Central memory CD4-positive, alpha-beta T cell (primary cell): ENCODE data around the gene SPATA2L.

ENCODE experiments used
- DNase-seq: peaks from one replicate; pipeline ENCODE4 v3.0.0; 2022
- total RNA-seq, 3 experiments: gene quantifications; one replicate each; lab custom pipeline; 2026; lab: John Stamatoyannopoulos, UW

The SPATA2L gene
- total RNA-seq, result 16.0 to 18.9 (median 17.7) reads per million in 3 experiments

GRCh38 chr16:89701425-89702406 lies at the start of gene SPATA2L:
Gene SPATA2L (minus strand): TSS chr16:89701705. CDS start chr16:89701232, 473 bp downstream.
- DNase-seq, result peak; percentile 99

GRCh38 chr16:89749637-89750036 lies 48.1 kb upstream of the SPATA2L start:
- no peak for DNase-seq

- no peak for DNase-seq
These were observed 47.4 kb upstream of the SPATA2L start for GRCh38 chr16:89748921-89749320.

- no peak for DNase-seq
These were observed 46.6 kb upstream of the SPATA2L start for GRCh38 chr16:89748076-89748475.

- DNase-seq, result no peak
These were observed 44.5 kb upstream of the SPATA2L start for GRCh38 chr16:89746043-89746442.

- DNase-seq, result no peak
These were observed 43.3 kb upstream of the SPATA2L start for GRCh38 chr16:89744813-89745212.

- no peak for DNase-seq
These were observed 41.4 kb upstream of the SPATA2L start for GRCh38 chr16:89742948-89743347.

- no peak for DNase-seq
These were observed 40.0 kb upstream of the SPATA2L start for GRCh38 chr16:89741342-89742014.

- DNase-seq, result no peak
These were observed 37.9 kb upstream of the SPATA2L start for GRCh38 chr16:89739383-89739782.

- no peak for DNase-seq
These were observed 37.2 kb upstream of the SPATA2L start for GRCh38 chr16:89738538-89739317.

GRCh38 chr16:89738072-89738377 lies 36.5 kb upstream of the SPATA2L start:
- DNase-seq, result no peak

- peak; percentile 82 for DNase-seq
These were observed 36.0 kb upstream of the SPATA2L start for GRCh38 chr16:89737341-89738071.

- no peak for DNase-seq
These were observed 35.0 kb upstream of the SPATA2L start for GRCh38 chr16:89736554-89736953.

- no peak for DNase-seq
These were observed 32.3 kb upstream of the SPATA2L start for GRCh38 chr16:89733792-89734191.

GRCh38 chr16:89733322-89733721 lies 31.8 kb upstream of the SPATA2L start:
- DNase-seq, result no peak

GRCh38 chr16:89732918-89733242 lies 31.4 kb upstream of the SPATA2L start:
- no peak for DNase-seq

GRCh38 chr16:89732142-89732917 lies 30.8 kb upstream of the SPATA2L start:
- no peak for DNase-seq

GRCh38 chr16:89730610-89731234 lies 29.2 kb upstream of the SPATA2L start:
- DNase-seq, result no peak

GRCh38 chr16:89729863-89730593 lies 28.5 kb upstream of the SPATA2L start:
- DNase-seq, result no peak

- DNase-seq, result no peak
These were observed 27.8 kb upstream of the SPATA2L start for GRCh38 chr16:89729293-89729692.
